ENCODE results near the gene A3GALT2.

The A3GALT2 gene

GRCh38 chr1:33363470-33363861, 42.6 kb upstream of the A3GALT2 start:
- Histone ChIP-seq H3K36me3 (ENCODE audit: low read depth) (peaks cover 33% of the 10 kb centered on the region), H3K4me3 (ENCODE audit: severe bottlenecking) (no peak overlapping the region), H3K4me1 (ENCODE audit: insufficient read depth, poor library complexity, severe bottlenecking) (peaks cover 4% of the 10 kb centered on the region), H3K27ac (ENCODE audit: poor library complexity, severe bottlenecking) (no peak overlapping the region), H3K9me3 (ENCODE audit: severe bottlenecking) (no peaks in the 10 kb centered on the region), H3K27me3 (ENCODE audit: insufficient read depth, poor library complexity, severe bottlenecking) (no peaks in the 10 kb centered on the region)
- ATAC-seq (ENCODE audit: low read depth) (no peak), DNase-seq (ENCODE audit: low spot score) (no peak)
- TF ChIP-seq CTCF (IDR thresholded peaks at IDR 0.05; ENCODE audit: poor library complexity, severe bottlenecking), result no peak

- Histone ChIP-seq H3K36me3 (ENCODE audit: low read depth) (peaks cover 30% of the 10 kb centered on the region), H3K4me3 (ENCODE audit: severe bottlenecking) (no peak overlapping the region), H3K4me1 (ENCODE audit: insufficient read depth, poor library complexity, severe bottlenecking) (peaks cover 4% of the 10 kb centered on the region), H3K27ac (ENCODE audit: poor library complexity, severe bottlenecking) (no peak overlapping the region), H3K27me3 (ENCODE audit: insufficient read depth, poor library complexity, severe bottlenecking) (no peaks in the 10 kb centered on the region), H3K9me3 (ENCODE audit: severe bottlenecking) (no peaks in the 10 kb centered on the region)
- TF ChIP-seq CTCF (IDR thresholded peaks at IDR 0.05; ENCODE audit: poor library complexity, severe bottlenecking), result no peak
- ATAC-seq (ENCODE audit: low read depth) (no peak), DNase-seq (ENCODE audit: low spot score) (no peak)
Observed at GRCh38 chr1:33363021-33363420, 42.1 kb upstream of the A3GALT2 start.

- H3K4me3 ChIP-seq (ENCODE audit: severe bottlenecking), result no peak overlapping the region
- no peak for TF ChIP-seq CTCF (IDR thresholded peaks at IDR 0.05; ENCODE audit: poor library complexity, severe bottlenecking)
- DNase-seq (ENCODE audit: low spot score), result no peak
- H3K27ac ChIP-seq (ENCODE audit: poor library complexity, severe bottlenecking), result no peak overlapping the region
- H3K4me1 ChIP-seq (ENCODE audit: insufficient read depth, poor library complexity, severe bottlenecking), result peaks cover 4% of the 10 kb centered on the region
- ATAC-seq (ENCODE audit: low read depth), result no peak
- H3K9me3 ChIP-seq (ENCODE audit: severe bottlenecking), result no peaks in the 10 kb centered on the region
- peaks cover 20% of the 10 kb centered on the region for H3K36me3 ChIP-seq (ENCODE audit: low read depth)
- no peaks in the 10 kb centered on the region for H3K27me3 ChIP-seq (ENCODE audit: insufficient read depth, poor library complexity, severe bottlenecking)
Observed at GRCh38 chr1:33361532-33362235, 40.8 kb upstream of the A3GALT2 start.

- Histone ChIP-seq H3K27ac (ENCODE audit: poor library complexity, severe bottlenecking) (no peak overlapping the region), H3K4me1 (ENCODE audit: insufficient read depth, poor library complexity, severe bottlenecking) (peaks cover 4% of the 10 kb centered on the region), H3K4me3 (ENCODE audit: severe bottlenecking) (no peak overlapping the region), H3K36me3 (ENCODE audit: low read depth) (peaks cover 9% of the 10 kb centered on the region; the same call in 1 of the 2 replicates), H3K9me3 (ENCODE audit: severe bottlenecking) (no peaks in the 10 kb centered on the region), H3K27me3 (ENCODE audit: insufficient read depth, poor library complexity, severe bottlenecking) (no peaks in the 10 kb centered on the region)
- ATAC-seq (ENCODE audit: low read depth) (no peak), DNase-seq (ENCODE audit: low spot score) (no peak)
- TF ChIP-seq CTCF (IDR thresholded peaks at IDR 0.05; ENCODE audit: poor library complexity, severe bottlenecking), result no peak
Observed at GRCh38 chr1:33360367-33360766, 39.5 kb upstream of the A3GALT2 start.

- DNase-seq (ENCODE audit: low spot score) (no peak), ATAC-seq (ENCODE audit: low read depth) (no peak)
- no peak overlapping the region for H3K4me3 ChIP-seq (ENCODE audit: severe bottlenecking)
- peaks cover 4% of the 10 kb centered on the region for H3K4me1 ChIP-seq (ENCODE audit: insufficient read depth, poor library complexity, severe bottlenecking)
- H3K9me3 ChIP-seq (ENCODE audit: severe bottlenecking), result no peaks in the 10 kb centered on the region
- H3K27ac ChIP-seq (ENCODE audit: poor library complexity, severe bottlenecking), result no peak overlapping the region
- no peak for TF ChIP-seq CTCF (IDR thresholded peaks at IDR 0.05; ENCODE audit: poor library complexity, severe bottlenecking)
- no peaks in the 10 kb centered on the region for H3K27me3 ChIP-seq (ENCODE audit: insufficient read depth, poor library complexity, severe bottlenecking)
- peaks cover 9% of the 10 kb centered on the region; the same call in 1 of the 2 replicates for H3K36me3 ChIP-seq (ENCODE audit: low read depth)
Observed at GRCh38 chr1:33359931-33360330, 39.0 kb upstream of the A3GALT2 start.

All from RWPE2 (cell line).